GM21447 (cell line): ENCODE data around the gene FOXJ1.

Experiments
- ATAC-seq: cut with Tn5 transposase; IDR thresholded peaks from one replicate; pipeline ENCODE4 v1.9.1; 2021; ENCODE audit not compliant: unreplicated experiment

FOXJ1 gene

GRCh38 chr17:76142039-76142584 is 1.1 kb upstream of the FOXJ1 start:
- no peak for ATAC-seq

DNA sequence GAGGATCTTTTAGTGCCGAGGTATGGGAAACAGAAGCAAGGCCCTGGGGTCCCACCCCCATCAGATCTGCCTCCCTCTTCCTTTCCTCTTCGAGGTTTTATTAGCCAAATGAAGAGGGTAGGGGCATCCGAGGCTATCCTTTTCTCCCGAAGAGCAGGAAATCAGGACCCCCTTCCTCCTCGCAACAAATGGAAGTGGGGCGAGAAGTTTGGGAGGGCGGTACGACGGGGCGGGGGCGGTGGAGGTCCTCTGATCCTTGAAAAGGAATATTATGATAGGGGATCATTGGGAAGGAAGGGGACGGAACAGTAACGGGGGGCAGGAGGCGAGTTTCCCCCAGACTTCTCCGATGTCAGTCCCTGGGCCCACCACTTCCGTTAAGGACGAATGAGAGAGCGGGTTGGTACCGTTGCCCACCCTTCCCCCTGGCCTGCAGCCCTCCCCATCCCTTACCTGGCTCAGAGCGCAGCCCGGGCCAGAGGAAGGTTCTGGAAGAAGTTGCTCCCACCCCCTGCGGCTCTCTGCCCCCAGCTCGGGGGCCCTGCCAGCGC is 309 bp downstream of the FOXJ1 start:
- no peak for ATAC-seq

DNA sequence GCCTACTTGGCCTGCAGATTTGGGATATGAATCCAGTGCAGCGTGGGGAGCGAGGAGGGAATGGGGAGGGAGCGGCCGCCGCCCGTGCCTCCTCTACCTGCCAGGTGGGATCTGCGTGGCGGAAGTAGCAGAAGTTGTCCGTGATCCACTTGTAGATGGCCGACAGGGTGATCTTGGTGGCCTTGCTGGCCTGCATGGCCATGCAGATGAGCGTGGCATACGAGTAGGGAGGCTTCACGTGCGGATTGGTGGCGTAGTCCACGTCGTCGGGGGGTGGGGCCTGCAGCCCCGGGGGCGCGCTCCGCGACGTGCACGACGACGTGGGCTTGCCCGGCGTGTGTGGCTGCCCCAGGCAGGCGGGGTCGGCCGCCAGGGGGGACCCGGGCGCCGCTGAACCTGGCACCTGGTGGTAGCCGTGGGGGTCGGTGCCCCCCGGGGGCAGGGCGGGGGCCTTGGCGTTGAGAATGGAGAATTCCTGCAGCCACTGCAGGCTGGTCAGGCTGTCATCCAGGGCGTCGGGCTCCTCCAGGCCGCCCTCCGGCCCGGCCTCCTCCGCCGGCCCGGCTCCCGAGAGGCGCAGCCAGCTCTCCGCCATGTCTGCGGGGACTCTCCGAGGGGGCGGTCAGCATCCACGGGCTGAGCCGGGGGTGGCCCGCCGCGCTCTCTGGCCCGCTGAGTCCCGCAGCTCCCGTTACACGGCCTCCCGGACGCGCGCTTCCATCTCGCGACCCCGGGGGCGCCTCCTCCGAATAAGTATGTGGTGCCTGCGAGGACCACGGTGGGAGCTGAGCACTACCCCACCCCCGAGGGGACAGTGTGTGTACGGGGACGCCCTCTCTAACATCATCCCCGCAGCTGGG is 1.0 kb downstream of the FOXJ1 start:
- ATAC-seq, result no peak

- ATAC-seq, result no peak
Measured at GRCh38 chr17:76138896-76139752, 1.9 kb downstream of the FOXJ1 start.

DNA sequence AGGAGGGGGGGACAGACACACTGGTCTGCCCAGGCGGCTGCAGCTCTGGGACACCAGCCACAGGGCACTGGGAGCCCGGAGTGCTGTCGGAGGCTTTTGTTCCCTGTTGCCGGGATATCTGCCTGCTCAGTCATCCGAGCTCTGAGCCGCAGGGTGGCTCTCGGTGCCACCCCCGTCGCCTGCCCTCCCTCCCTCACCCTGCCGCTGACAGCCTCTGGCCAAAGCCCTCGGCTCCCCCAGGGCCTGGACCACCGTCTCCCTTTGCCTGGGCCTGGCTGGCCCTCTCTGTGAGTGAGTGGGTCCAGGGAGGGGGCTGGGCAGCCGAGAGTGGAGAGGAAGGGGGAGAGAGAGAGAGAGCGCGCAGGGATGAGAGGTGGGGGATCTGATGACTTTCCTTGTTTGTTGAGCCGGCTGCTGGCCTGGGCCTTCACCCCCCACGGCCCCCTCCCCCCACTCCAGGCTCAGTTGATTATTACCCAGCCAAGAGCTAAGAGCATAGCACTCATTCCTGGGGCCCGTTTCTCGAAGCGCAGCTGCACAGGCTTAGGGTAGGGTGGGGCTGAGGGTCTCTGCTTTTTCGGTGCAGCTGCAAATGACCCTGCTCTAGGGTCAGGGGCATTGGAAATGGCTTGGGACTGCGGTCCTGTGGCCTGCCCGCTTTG is 2.7 kb downstream of the FOXJ1 start:
- ATAC-seq, result no peak

- no peak for ATAC-seq
Measured at GRCh38 chr17:76137351-76138233, 3.5 kb downstream of the FOXJ1 start.

GRCh38 chr17:76137001-76137350 is 4.1 kb downstream of the FOXJ1 start:
- ATAC-seq, result no peak

DNA sequence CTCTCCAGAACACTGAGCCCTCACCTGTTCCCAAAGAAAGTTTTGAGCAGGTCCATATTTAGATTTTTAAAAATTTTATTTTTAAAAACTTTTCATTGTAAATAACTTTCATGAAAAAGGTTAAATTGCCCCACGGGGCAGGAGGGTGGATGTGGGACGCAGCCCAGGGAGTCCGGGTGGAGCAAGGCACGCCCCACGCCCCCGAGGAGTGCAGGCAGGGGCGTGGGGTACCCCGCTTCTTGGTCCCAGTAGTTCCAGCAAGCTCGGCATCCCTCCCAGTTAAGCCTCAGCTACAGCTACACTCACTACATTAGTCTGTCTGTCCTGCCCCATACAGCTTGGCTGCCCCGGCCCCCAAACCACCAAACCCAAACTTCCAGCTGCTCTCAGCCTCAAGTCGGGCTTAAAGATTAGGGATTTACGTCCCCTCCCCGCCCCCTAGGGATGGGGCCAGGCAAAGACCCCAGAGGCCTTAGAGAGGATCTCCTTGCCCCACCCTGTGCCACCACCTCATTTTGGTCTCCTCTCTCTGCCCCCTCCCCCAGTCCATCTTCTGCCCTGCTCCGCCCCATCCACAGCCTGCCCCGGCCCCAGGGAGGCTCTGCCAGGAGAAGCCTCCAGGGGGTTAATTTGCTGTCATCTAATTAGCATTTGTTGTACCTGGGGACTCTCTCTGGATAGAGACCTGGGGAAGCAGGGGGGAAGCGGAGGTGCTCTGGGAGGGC is 4.6 kb downstream of the FOXJ1 start:
- no peak for ATAC-seq

DNA sequence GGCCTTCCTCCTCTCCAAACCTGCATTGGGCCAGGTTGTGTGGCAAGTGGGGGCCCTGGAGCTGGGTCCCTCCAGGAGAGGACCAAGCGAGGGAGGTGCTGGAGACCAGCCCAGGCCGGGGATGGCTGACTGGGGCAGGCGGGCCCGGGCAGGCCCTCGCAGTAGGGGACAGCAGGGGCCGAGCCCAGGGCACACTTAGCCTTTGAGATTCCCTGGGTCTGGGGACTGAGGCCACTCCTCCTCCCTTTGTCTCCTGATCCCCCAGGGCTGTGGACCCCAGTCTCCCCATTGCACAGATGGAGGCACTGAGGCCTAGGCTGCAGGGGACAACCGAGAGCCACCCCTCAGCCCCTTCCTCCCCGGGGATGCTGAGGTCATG is 5.2 kb downstream of the FOXJ1 start:
- no peak for ATAC-seq

GRCh38 chr17:76134911-76135809 is 5.9 kb downstream of the FOXJ1 start:
- no peak for ATAC-seq

DNA sequence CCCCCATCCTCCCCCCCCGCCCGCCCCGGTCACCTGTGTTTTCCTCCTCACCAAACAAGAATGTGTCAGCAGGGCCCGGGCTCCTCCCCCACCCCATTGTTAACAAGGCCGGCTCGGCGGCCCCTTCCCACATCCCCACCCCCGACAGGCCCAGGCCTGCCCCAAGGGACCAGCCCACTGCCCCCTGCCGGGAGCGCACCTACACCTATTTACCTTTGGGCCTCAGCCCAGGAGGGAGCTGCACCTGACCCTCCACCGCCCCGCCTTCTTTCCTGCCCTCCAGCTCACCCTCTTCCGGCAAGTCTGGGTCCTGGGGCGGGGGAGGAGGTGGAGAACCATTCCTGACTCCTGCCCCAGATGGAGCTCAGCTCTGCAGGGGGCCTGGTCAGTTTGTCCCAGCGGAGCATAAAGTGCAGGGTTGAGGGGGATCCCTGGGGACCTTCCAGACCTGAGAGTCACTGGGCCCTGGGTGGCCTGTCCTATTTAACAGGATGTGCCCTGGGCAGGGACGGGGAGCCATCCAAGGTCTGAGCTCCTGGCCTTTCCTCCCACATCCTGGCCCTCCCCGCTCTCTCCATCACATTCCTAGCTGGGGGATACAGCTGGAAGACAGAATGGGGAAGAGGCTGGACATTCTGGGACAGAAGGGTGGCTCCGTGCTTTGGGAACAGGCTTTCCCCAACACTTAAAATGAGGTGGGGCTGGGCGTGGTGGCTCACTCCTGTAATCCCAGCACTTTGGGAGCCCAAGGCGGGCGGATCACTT is 8.3 kb downstream of the FOXJ1 start:
- ATAC-seq, result no peak

DNA sequence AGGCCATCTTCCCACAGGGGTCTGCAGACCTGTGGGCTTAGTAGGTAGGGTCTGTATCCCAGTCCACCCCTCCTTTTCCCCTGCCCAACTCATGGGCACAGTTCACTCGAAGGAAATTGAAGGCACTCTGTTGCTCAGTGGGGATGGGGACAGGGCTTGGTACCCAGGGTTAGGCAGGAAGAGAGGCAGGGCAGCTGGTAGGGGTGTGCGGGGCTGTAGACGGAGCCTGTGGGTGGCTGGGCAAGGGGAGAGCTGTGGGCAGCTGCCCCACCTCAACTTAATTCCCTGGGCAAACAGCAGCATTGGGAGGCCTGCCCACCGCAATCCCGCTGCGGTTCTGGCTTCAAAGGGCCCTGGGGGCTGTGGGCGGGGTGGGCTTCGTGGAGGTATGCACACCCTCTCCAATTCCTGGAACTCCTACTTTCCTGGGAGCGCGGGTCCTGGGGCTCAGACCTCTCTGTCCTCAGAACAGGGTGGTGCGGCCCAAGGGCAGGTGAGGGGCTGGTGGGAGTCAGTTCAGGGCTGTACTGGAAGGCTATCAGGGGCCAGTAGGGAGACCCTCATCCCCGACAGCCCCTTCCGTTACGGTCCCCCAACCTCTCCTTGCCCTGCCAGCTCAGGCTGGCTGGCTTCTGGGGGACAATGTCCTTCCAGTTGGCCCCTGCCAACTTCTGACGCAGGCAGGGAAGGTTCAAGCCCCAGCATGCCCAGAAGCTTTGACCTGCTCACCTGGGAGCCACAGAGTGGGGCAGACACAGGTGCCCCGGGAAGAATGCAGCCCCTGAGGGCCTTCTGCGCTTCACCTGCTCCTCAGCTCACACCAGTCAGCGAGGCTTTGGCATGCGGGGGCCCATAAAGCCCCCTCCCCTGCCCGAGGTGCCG is 9.1 kb downstream of the FOXJ1 start:
- ATAC-seq, result no peak

DNA sequence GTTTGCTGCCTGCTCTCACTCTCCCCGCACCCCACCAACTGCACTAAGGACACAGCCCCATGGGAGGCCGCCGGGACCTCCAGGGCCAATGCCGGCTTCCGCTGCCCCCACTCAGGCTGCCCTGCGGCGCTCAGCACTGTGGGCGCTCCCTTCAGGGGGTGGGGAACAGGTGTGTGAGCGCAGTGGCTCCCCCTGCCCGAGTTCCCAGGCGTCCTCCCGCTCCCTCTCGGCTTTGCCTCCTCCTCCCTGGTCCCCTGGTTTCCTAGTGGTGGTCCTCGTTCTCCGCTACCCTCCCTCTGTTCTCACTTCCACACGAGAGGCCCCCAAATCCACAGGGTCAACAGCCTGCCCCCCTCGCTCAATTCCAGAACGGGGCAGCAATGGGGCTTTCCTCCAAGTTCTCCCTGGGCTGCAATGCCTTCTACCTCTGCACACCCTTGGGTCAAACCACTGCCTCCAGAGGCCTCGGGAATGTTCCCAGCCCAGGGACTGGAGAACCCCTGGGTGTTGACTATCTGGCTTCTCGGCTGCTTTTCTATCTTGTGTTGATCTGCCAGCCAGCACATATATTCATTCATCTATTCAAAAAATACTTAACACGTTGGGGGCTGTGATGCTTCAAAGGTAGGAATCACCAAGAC is 9.9 kb downstream of the FOXJ1 start:
- no peak for ATAC-seq

- no peak for ATAC-seq
Measured at GRCh38 chr17:76130473-76130872, 10.6 kb downstream of the FOXJ1 start.

GRCh38 chr17:76125922-76126321 is 15.1 kb downstream of the FOXJ1 start:
- ATAC-seq, result no peak

GRCh38 chr17:76125391-76125675 is 15.7 kb downstream of the FOXJ1 start:
- ATAC-seq, result no peak
